Inflammatory macrophage (primary cell): ENCODE data around the gene TCL1A.
"Not testable (repeated sequence)": the region's sequence is repeated elsewhere in the genome, so short reads cannot be mapped to it uniquely, and the experiment has no call there.

Experiments
- DNase-seq, 2 donors: peaks; one replicate each; pipeline ENCODE4 v3.0.0-alpha.2; 2020 to 2022
- total RNA-seq, 18 experiments: gene quantifications; one replicate each; lab custom pipeline; 2026; ENCODE audit warnings: mixed read lengths in 6 of 18, inconsistent platforms in 2 of 18; lab: John Stamatoyannopoulos, UW

Gene TCL1A
- 0 to 0.06 (median 0) reads per million in 18 experiments for total RNA-seq

- no peak for DNase-seq
Observed at GRCh38 chr14:95713596-95714371, at the start of gene TCL1A. Gene TCL1A (minus strand): TSS chr14:95714125. CDS start chr14:95714066, 59 bp downstream.

GRCh38 chr14:95763032-95763431 lies 49.1 kb upstream of the TCL1A start:
- DNase-seq: not testable (repeated sequence)

GRCh38 chr14:95761436-95761835 lies 47.5 kb upstream of the TCL1A start:
- DNase-seq: no peak

GRCh38 chr14:95760596-95760995 lies 46.7 kb upstream of the TCL1A start:
- DNase-seq: no peak

- DNase-seq: no peak
Observed at GRCh38 chr14:95759941-95760340, 46.0 kb upstream of the TCL1A start.

- no peak for DNase-seq
Observed at GRCh38 chr14:95758331-95758730, 44.4 kb upstream of the TCL1A start.

GRCh38 chr14:95756751-95757150 lies 42.8 kb upstream of the TCL1A start:
- no peak for DNase-seq

- DNase-seq: no peak
Observed at GRCh38 chr14:95756127-95756526, 42.2 kb upstream of the TCL1A start.

GRCh38 chr14:95741781-95742180 lies 27.9 kb upstream of the TCL1A start:
- no peak for DNase-seq

- no peak for DNase-seq
Observed at GRCh38 chr14:95741038-95741490, 27.1 kb upstream of the TCL1A start.

GRCh38 chr14:95739356-95739755 lies 25.4 kb upstream of the TCL1A start:
- no peak for DNase-seq

GRCh38 chr14:95733212-95733611 lies 19.3 kb upstream of the TCL1A start:
- no peak for DNase-seq

- DNase-seq: no peak
Observed at GRCh38 chr14:95730126-95730525, 16.2 kb upstream of the TCL1A start.

GRCh38 chr14:95729402-95730028 lies 15.6 kb upstream of the TCL1A start:
- DNase-seq: not testable (repeated sequence)

- no peak for DNase-seq
Observed at GRCh38 chr14:95727056-95727700, 13.3 kb upstream of the TCL1A start.

GRCh38 chr14:95725685-95726336 lies 11.9 kb upstream of the TCL1A start:
- DNase-seq: no peak

- DNase-seq: no peak
Observed at GRCh38 chr14:95722525-95723190, 8.7 kb upstream of the TCL1A start.

GRCh38 chr14:95712398-95712797 lies 1.5 kb downstream of the TCL1A start:
- no peak for DNase-seq

- no peak for DNase-seq
Observed at GRCh38 chr14:95711476-95712176, 2.3 kb downstream of the TCL1A start.

- DNase-seq: no peak
Observed at GRCh38 chr14:95710106-95710505, 3.8 kb downstream of the TCL1A start.

- no peak for DNase-seq
Observed at GRCh38 chr14:95707327-95707726, 6.6 kb downstream of the TCL1A start.

GRCh38 chr14:95705518-95705917 lies 8.4 kb downstream of the TCL1A start:
- DNase-seq: no peak
